IPS-15b (cell line): ENCODE data around the gene RAB31.

Experiments
- H3K27me3 ChIP-seq: one replicate; pipeline ENCODE4 v1.6.1; 2013; ENCODE audit warnings: low read length; ENCODE audit not compliant: control insufficient read depth, insufficient read depth
- H3K36me3 ChIP-seq: one replicate; pipeline ENCODE4 v1.6.1; 2013; ENCODE audit warnings: low read length; ENCODE audit not compliant: control insufficient read depth, insufficient read depth
- H3K4me1 ChIP-seq: one replicate; pipeline ENCODE4 v1.6.1; 2013; ENCODE audit warnings: mild to moderate bottlenecking, low read length; ENCODE audit not compliant: control insufficient read depth, insufficient read depth
- H3K4me3 ChIP-seq: one replicate; pipeline ENCODE4 v1.5.1; 2013; ENCODE audit warnings: low read depth, low read length
- H3K9ac ChIP-seq: one replicate; pipeline ENCODE4 v1.6.1; 2013; ENCODE audit warnings: low read depth, mild to moderate bottlenecking, low read length
- H3K9me3 ChIP-seq: one replicate; pipeline ENCODE4 v1.6.1; 2013; ENCODE audit warnings: mild to moderate bottlenecking, low read length; ENCODE audit not compliant: control insufficient read depth, insufficient read depth

The RAB31 gene

GRCh38 chr18:9831723-9832199 is 123.7 kb downstream of the RAB31 start:
- Histone ChIP-seq H3K4me3 (no peak overlapping the region), H3K36me3 (no peaks in the 10 kb centered on the region), H3K9ac (no peak overlapping the region)

GRCh38 chr18:9832871-9833270 is 124.8 kb downstream of the RAB31 start:
- Histone ChIP-seq H3K9me3 (no peaks in the 10 kb centered on the region), H3K36me3 (no peaks in the 10 kb centered on the region), H3K4me1 (peaks cover 14% of the 10 kb centered on the region), H3K27me3 (no peaks in the 10 kb centered on the region), H3K9ac (no peak overlapping the region), H3K4me3 (no peak overlapping the region)

More at GRCh38 chr18:9831723-9832199, 123.7 kb downstream of the RAB31 start:
- no peaks in the 10 kb centered on the region for H3K9me3 ChIP-seq
- no peaks in the 10 kb centered on the region for H3K27me3 ChIP-seq
- H3K4me1 ChIP-seq: peaks cover 14% of the 10 kb centered on the region

- no peaks in the 10 kb centered on the region for H3K9me3 ChIP-seq
- H3K27me3 ChIP-seq: no peaks in the 10 kb centered on the region
- H3K4me3 ChIP-seq: no peak overlapping the region
- H3K9ac ChIP-seq: no peak overlapping the region
- H3K4me1 ChIP-seq: peaks cover 20% of the 10 kb centered on the region
- H3K36me3 ChIP-seq: no peaks in the 10 kb centered on the region
These were observed 126.5 kb downstream of the RAB31 start for GRCh38 chr18:9834551-9834950.

- H3K9ac ChIP-seq: peak overlapping the region; percentile 18
- no peaks in the 10 kb centered on the region for H3K36me3 ChIP-seq
- no peaks in the 10 kb centered on the region for H3K27me3 ChIP-seq
- no peaks in the 10 kb centered on the region for H3K9me3 ChIP-seq
- H3K4me3 ChIP-seq: peak overlapping the region; percentile 24
- peaks cover 20% of the 10 kb centered on the region for H3K4me1 ChIP-seq
These were observed 127.1 kb downstream of the RAB31 start for GRCh38 chr18:9835113-9835755.

- H3K4me1 ChIP-seq: peaks cover 20% of the 10 kb centered on the region
- H3K27me3 ChIP-seq: no peaks in the 10 kb centered on the region
- no peaks in the 10 kb centered on the region for H3K9me3 ChIP-seq
- no peak overlapping the region for H3K9ac ChIP-seq
- no peak overlapping the region for H3K4me3 ChIP-seq
- H3K36me3 ChIP-seq: no peaks in the 10 kb centered on the region
These were observed 127.7 kb downstream of the RAB31 start for GRCh38 chr18:9835825-9836224.

GRCh38 chr18:9838144-9838877 is 130.2 kb downstream of the RAB31 start:
- Histone ChIP-seq H3K36me3 (no peaks in the 10 kb centered on the region), H3K4me3 (no peak overlapping the region), H3K9me3 (no peaks in the 10 kb centered on the region), H3K27me3 (no peaks in the 10 kb centered on the region), H3K4me1 (peaks cover 20% of the 10 kb centered on the region), H3K9ac (no peak overlapping the region)

- H3K27me3 ChIP-seq: no peaks in the 10 kb centered on the region
- no peaks in the 10 kb centered on the region for H3K9me3 ChIP-seq
- H3K9ac ChIP-seq: no peak overlapping the region
These were observed 131.1 kb downstream of the RAB31 start for GRCh38 chr18:9839211-9839610.

GRCh38 chr18:9839853-9840252 is 131.8 kb downstream of the RAB31 start:
- Histone ChIP-seq H3K4me3 (no peak overlapping the region), H3K4me1 (peaks cover 22% of the 10 kb centered on the region), H3K27me3 (no peaks in the 10 kb centered on the region), H3K36me3 (no peaks in the 10 kb centered on the region), H3K9me3 (no peaks in the 10 kb centered on the region), H3K9ac (no peak overlapping the region)

More at GRCh38 chr18:9839211-9839610, 131.1 kb downstream of the RAB31 start:
- Histone ChIP-seq H3K36me3 (no peaks in the 10 kb centered on the region), H3K4me3 (no peak overlapping the region), H3K4me1 (peaks cover 22% of the 10 kb centered on the region)

GRCh38 chr18:9841752-9842151 is 133.7 kb downstream of the RAB31 start:
- Histone ChIP-seq H3K4me3 (no peak overlapping the region), H3K9ac (no peak overlapping the region), H3K4me1 (peaks cover 12% of the 10 kb centered on the region), H3K27me3 (no peaks in the 10 kb centered on the region), H3K9me3 (no peaks in the 10 kb centered on the region), H3K36me3 (no peaks in the 10 kb centered on the region)

- no peak overlapping the region for H3K4me3 ChIP-seq
- H3K9ac ChIP-seq: no peak overlapping the region
- H3K27me3 ChIP-seq: no peaks in the 10 kb centered on the region
- peaks cover 12% of the 10 kb centered on the region for H3K4me1 ChIP-seq
- no peaks in the 10 kb centered on the region for H3K36me3 ChIP-seq
- H3K9me3 ChIP-seq: no peaks in the 10 kb centered on the region
These were observed 134.3 kb downstream of the RAB31 start for GRCh38 chr18:9842448-9842847.

- H3K9ac ChIP-seq: no peak overlapping the region
- no peak overlapping the region for H3K4me3 ChIP-seq
- peaks cover 6% of the 10 kb centered on the region for H3K4me1 ChIP-seq
- H3K9me3 ChIP-seq: no peaks in the 10 kb centered on the region
- no peaks in the 10 kb centered on the region for H3K27me3 ChIP-seq
- no peaks in the 10 kb centered on the region for H3K36me3 ChIP-seq
These were observed 137.2 kb downstream of the RAB31 start for GRCh38 chr18:9845256-9845655.
